Hepatic stellate cell (primary cell): ENCODE data around the gene SHQ1.
A peak's percentile ranks its signal among the peaks of the same experiment; 100 is the strongest.

Experiments
- DNase-seq: peaks from one replicate; pipeline ENCODE4 v3.0.0; 2011; ENCODE audit warnings: low spot score

SHQ1 gene

DNA sequence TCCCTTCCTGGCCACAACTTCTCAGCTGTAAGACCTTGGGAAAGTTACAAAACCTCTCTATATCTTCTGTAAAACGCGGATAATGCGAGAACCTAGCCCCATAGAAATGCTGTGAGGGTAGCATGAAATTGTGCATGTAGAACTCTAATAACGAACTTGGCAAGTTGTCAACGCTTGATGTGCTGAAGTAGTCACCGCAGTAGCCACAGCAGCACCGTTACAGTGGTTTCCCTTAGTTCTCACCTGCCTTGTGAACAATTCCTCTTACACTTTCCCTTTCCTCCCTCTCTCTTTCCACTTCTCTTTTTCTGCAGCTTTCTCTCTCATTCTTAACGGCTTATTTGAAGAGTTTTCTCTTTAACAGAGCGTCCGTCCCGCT, 447 bp upstream of the SHQ1 start:
- no peak for DNase-seq

DNA sequence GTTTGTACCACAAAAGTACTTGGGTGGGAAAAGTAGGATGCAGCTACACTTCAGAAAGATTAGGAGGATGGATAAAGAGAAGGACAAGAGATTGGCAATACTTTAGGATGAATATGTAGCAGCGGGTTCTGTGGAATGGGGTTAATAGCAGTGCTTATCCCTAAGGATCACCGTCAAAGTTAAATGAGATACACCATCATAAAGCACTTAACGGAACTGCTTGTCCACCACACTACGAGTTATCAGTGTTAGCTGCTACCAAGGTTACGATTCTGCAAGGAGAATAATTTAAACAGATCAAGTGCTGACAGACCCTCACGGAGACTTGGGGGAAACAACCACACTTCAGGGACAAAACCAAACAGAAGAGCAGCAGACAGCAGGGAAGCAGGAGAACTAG, 963 bp downstream of the SHQ1 start:
- DNase-seq, result no peak

DNA sequence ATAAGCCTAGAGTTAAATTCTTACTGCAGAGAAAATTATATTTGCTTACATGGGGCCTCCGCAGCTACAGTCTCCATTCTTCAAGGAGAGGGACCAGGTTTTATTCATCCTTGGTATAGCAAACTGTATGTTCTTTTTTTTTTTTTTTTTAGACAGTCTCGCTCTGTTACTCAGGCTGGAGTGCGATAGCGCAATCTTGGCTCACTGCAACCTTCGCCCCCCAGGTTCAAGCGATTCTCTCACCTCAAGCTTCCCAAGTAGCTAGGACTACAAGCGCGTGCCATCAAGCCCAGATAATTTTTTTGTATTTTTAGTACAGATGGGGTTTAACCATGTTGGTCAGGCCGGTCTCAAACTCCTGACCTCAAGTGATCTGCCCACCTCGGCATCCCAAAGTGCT, 2.1 kb downstream of the SHQ1 start:
- DNase-seq, result no peak

DNA sequence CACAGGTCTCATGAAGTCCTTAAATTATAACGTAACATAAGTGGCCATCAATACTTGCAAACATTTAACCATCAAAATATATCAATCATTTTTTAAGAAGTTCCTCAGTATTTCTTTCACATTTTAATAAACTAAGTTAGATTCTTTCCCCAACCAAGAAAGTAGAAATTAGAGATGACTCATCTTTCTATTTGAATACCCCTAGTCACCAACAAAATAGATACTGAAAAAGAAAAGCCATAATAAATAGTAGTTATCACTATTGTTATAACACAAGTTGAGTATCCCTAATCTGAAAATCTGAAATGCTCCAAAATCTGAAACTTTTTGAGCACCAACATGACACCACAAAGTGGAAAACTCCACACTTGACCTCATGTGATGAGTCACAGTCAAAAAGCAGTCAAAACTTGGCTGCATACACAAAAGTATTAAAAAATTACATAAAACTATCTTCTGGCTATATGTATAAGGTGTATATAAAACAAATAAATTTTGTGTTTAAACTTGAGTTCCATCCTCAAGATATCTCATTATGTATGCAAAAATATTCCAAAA, 3.7 kb downstream of the SHQ1 start:
- no peak for DNase-seq

DNA sequence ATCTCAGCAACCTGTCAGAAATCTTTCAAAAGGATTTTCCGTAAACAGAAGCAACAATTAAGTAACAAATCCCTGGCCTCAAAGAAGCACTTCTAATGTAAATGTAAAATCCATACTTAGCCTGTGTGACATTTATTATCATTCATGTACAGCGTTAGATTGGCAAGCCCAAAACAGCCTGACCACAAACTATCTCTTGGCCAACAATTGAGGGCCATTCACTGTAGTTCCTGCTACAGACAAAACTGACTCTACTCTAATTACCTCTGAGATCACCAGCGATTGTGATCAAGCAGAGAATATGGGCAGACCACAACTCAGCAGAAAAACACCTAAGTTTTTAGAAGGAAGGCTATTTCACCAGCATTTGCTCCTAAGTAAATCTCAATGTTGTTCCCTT, 9.2 kb downstream of the SHQ1 start:
- DNase-seq, result no peak

DNA sequence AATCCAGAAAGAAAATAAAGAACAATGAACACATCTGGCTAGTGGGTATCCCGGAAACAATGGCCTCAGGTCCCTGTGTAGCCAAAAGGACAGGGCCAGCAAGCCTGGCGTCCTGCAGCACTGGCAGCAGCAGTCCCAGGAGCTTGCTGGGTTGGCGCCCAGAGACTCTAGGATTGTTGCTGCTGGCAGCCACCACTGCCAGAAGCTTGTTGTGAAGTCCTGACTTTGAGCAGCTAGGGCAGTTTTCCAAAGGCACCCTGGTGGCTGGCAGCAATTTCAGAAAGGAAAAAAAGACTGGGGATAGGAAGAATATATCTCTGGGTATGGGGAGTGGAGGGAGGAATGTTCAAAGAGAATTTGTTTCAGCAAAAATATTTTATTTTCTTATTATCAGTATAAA, 11.3 kb downstream of the SHQ1 start:
- DNase-seq, result no peak

DNA sequence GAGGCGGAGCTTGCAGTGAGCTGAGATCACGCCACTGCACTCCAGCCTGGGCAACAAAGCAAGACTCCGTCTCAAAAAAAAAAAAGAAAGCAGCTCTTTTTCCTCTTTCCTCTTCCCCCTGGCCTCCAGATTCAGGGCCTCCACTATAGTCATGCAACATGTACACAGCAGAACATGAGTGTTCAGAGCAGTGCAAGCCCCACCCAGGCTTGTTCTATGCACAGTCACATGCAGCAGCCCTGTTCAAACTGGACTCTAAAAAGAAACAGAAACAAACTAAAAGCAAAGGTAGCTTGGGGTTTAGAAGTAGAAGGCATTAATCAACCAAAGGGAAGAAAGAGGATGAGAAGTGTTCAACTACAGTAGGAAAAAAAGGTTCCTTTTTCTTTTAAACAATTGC, 11.8 kb downstream of the SHQ1 start:
- DNase-seq, result no peak

DNA sequence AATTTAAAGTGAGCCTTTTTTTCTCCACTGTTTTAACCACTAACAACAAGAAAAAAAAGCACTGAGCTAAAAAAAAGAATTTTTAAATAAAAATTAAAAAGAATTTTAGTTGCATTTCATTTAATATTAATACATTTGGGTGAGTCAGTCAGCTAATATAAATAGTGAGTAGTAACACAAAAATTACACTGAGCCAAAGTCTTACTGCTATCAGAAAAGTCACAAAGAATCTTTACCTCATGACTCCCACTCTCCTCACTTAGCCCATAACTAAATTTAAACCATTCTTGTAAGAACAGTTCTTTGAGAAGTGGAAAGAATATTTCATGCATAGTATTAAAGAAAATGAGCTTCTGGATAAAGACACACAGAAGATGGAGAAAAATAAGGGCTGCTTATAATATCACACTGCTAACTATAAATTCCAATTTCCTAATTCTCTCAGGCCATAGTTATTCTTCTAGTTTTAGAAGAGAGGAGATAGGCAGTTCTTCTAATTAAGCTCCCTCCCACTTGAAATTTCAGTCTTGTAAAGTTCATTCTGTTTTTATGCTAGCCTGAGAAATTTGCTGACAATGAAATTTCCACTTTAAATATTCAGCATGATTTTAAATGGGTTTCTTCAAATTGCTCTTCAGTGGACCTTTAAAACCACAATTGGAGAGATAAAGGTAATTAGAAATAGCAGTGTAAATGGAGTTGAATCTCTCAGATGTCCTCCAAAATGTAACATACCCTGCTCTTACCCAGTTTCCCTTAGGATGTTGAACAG, 17.6 kb downstream of the SHQ1 start:
- DNase-seq, result peak; percentile 51

DNA sequence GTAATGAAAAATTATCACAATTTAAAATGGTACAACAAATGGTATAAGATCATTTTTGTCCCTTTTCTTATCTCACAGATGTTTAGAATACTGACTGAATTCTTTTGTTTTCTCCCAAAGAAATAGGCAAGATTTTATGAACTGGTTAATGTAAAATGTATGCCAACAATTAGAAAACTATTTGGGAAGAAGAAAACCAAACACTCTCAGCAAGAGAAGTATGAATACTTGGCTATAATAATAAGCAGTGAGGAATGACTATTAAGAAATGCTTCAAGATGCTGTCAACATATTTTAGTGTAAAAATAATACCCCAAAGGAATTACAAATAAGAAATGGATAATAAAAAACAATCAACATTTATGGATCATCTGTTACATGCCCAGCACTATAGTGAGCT, 18.5 kb downstream of the SHQ1 start:
- DNase-seq, result no peak

DNA sequence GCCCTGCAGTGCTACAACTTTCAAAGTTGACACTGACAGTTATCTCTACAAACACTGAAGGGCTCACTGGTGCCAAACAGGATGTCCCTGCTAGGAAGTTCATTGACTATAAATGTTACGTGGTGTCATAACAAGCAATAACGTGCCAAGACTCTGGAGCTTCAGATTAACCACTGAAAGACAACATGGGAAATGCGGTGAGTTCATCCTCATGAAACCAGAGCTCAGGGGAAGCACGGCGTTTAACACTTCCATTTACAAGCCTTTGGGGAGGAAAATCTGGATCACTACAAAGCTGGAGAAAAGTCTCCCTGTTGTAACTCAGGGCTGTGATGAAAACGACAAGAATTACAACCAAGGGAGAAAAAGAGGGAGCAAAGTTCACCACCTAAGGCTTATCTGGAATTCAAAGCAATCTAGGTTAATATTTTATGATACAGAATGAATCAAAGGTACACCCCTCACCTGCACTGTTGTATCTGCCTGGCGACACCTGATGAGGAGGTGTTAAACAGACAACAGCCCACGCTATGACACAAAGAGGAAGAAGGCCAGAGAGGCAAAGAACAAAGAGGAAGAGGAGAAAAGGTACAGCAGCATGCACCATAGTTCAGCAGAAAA, 27.0 kb downstream of the SHQ1 start:
- no peak for DNase-seq

DNA sequence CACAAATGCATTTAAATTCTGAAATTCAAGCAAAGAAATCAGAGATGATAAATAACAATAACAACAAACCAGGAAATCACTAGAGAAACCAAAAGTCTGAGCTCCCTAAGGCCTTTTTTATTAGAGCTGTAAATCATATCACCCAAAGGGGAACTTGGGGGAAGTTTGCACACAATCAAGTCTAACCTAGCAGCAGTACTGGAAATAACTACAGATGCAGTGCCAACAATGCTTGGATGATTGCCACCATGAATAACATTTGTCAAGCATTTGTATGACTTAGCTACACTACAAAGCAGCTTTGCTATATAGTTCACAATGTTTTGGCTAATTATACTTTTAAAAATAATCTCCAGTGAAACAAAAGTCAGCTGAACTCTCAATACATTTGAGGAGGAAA, 27.8 kb downstream of the SHQ1 start:
- DNase-seq, result no peak

DNA sequence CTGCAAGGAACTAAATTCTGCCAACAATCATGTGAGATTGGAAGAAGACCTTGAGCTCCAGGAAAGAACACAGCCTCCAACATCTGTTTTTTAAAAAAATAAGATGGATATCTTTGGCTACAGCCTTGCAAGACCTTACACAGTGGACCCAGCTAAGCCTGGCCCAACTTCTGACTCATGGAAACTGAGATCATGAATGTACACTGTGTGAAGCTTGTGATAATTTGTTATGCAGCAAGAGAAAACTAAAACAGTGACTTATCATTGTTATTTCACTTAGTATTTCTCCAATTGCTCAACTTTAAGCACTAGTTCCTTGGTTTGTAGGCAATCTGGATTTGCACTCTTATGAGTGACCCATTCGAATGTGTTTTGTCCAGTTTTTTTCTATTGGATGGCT, 29.3 kb downstream of the SHQ1 start:
- peak; percentile 19 for DNase-seq

DNA sequence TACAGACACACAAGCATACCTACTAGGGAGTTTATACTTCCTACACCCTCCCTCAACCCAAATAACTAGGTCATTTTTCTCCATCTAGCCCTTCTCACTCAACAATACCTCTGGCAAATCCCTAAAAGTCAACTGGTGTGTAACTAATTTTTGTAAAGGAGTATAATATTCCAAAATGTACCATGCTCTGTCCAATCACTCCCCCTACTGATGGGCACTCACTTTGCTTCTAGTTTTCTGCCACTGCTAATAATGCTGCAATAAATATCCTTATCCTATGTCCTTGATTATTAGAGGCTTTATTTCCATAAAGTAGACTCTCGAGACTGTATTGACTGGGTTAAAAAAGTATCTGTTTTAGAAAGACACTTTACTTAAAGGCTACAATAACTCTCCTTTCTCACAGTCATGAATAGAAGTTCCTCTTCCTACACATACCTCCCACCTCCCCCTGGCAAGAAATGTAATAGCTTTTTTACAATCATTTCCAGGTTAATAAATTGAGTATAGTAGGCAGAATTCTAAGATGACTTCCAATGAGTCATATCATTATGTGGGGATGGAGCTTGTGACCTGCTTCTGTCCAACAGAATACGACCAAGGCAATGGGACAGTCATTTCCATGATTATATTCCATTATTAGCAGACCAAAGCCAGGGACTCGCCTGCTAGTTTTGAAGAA, 30.0 kb downstream of the SHQ1 start:
- DNase-seq, result peak; percentile 21

DNA sequence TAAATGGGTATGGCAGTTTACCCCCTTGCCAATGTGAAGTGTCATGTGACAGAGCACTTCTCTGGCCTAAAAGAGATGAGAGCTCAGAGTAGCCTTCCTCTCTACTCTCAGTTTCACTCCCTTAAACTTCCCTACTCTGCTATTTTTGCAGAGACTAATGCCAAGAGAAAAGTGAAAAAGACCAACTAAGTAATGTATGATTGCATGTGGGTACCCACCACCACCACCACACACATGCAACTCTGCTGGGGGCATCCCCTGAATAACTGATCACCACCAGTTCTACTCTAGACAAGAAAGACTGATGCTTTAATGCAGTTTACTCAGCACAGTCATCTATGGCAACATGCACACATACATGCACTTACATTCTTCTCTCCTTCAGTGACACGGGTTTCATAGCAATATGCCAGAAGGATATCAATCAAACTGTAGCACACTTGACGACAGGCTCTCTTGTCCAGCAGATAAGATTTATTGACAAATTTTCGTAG, 31.3 kb downstream of the SHQ1 start:
- no peak for DNase-seq

DNA sequence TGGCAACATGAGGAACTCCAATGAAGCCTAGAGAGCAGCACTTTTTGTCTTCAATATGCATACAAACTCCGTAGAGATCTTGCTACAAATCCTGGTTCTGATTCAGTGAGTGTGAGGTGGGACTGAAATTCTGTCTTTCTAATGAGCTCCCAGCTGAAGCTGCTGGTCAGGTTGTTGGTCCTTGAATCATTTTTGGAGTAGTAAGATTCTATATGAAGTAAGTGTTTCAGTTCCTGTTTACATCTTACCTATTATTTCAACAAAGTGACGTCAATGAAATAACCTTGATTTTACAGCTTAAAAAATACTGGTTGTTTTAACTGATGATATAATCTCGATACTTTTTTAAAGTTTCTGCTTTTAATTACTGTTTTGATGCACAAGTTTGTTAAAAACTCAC, 33.9 kb downstream of the SHQ1 start:
- no peak for DNase-seq

DNA sequence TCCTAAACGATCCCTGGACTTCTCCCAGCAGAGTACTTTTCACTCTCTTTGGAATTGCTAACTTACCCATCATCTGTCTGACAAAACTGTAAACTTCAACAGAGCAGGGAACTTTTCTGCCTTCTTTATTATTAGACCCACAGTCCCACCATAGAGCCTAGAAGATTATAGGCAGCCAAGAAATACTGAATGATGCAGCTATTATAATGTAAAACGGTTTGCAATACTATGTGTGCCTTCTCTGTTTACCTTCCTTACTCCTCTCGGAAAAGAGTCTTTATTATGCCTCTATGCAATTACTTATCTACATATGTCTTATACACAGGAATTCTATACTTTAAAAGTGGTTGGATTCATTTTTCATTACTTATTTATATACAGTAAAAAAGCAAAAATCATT, 36.0 kb downstream of the SHQ1 start:
- no peak for DNase-seq

DNA sequence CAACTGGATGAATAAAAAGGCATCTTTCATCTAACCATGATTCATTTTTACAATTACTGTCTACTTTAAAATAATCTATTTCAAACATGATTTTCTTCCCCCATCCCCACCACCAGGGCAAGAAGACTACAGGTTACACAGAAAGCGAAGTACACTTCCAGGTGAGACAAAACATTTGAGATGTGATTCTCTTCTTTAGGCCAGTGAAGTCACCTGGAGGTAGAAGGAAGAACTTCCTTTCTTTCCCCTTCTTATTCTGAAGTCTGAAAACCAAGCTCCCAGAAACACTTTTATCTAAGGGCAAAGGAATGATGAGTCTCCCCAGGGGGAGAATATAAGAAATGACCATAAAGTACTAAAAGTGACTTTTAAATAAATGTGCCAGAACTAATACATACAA, 36.7 kb downstream of the SHQ1 start:
- DNase-seq, result no peak

DNA sequence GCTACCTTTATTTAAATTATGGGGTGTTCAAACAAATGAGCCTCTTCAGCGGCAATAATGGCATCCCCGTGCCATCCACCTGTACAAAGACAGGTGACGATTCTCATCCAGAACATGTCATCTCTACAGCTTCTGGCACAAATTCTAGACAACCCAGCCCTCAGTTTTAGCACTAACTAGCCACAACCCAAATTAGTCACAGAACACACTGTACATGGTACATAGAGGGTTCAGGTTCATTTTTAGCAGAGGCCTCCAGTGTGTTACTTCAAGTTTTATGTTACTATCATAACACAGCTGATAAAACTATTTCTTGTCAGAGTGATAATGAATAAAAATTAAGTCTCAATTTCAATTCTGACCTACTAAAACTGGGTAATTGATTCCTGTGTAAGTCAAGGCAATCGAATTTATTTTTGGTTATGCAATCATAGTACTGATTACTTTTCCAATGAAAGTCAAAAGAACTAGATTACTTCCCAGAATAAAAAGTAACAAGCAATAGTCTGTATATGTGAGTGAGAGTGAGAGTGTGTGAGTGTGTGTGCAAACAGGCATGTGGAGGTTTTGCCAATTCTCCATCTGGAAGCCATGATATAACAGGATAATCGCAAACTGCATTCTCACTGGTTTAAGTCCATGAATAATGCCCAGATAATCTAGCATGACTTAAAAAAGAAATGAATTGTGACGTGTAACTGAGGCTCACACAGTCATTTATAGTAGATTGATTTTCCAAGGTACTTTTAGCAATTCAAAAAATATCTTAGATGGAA, 37.4 kb downstream of the SHQ1 start:
- no peak for DNase-seq

DNA sequence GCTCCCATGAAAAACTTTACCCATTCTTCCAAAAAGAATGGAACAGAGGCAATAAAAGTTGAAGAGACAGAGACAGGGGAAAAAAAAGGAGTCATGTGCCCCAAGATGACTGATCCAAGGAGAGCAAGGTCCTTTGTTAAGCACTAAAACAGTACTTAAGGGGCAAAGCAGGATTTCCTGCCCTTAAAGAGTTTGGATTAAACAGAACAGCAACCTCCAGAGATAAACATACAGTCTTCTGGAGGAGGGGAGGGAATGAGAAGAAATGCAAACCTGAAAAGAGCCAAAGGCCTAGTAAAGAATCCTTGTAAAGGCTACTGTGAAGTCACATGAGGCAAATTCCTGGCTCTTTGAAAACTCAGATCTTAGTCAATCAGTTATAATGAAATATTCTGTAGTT, 38.2 kb downstream of the SHQ1 start:
- no peak for DNase-seq

DNA sequence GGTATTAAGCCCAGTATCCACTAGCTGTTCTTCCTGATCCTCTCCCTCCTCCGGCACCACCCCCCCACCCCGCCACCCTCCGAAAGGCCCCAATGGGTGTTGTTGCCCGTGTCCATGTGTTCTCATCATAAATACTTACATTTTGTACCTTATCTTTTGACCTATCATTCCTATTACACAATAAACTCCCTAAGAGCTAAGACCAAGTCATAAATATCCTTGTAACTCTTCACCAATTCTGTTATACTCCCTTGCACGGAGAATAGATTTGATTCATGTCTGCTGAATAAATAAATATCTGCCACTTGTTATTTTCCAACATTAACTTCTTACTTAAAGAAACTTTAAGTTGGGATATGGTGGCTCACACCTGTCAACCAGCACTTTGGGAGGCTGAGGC, 43.9 kb downstream of the SHQ1 start:
- DNase-seq, result no peak

DNA sequence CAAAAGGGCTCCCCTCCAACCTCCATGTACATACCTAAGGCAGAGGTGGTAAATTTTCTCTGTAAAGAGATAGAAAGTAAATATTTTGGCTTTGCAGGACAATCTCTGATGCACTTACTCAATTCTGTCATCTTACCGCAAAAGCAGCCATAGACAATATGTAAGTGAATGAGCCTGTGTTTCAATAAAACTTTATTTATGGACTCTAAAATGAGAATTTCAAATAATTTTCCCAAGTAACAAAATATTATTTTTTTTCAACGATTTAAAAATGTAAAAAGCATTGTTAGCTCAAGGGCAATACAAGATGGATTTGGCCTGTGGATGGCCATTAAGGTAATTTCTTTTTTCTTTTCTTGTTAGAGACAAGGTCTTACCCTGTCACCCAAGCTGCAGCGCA, 44.7 kb downstream of the SHQ1 start:
- no peak for DNase-seq

DNA sequence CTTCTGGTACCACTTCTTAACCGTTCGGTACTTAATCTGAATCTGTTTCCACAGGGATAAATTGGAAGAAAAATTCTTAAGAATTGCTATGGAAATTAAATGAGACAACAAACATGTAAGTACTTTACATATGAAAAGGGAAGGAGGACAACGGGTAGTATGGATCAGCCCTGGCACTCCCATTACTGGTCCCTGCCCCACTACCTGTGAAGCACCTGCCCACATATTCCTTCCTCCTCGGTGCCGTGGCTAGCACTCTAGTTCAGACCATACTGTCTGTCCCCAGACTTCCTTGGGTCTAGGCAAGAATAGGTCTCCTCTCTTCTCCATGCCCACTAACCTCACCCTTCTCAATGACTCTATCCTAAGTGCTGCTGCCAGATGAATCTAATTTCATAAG, 46.2 kb downstream of the SHQ1 start:
- no peak for DNase-seq
